ENCODE results near the gene RNF208. TPM values are rescaled to one million over a fixed set of nuclear protein-coding genes. Genes with fewer than 3 reads are reported as not detected.

RNF208 gene
- total RNA-seq, 4 donors from 2014 or later = 1.1 to 6.5 (median 1.5) TPM

DNA sequence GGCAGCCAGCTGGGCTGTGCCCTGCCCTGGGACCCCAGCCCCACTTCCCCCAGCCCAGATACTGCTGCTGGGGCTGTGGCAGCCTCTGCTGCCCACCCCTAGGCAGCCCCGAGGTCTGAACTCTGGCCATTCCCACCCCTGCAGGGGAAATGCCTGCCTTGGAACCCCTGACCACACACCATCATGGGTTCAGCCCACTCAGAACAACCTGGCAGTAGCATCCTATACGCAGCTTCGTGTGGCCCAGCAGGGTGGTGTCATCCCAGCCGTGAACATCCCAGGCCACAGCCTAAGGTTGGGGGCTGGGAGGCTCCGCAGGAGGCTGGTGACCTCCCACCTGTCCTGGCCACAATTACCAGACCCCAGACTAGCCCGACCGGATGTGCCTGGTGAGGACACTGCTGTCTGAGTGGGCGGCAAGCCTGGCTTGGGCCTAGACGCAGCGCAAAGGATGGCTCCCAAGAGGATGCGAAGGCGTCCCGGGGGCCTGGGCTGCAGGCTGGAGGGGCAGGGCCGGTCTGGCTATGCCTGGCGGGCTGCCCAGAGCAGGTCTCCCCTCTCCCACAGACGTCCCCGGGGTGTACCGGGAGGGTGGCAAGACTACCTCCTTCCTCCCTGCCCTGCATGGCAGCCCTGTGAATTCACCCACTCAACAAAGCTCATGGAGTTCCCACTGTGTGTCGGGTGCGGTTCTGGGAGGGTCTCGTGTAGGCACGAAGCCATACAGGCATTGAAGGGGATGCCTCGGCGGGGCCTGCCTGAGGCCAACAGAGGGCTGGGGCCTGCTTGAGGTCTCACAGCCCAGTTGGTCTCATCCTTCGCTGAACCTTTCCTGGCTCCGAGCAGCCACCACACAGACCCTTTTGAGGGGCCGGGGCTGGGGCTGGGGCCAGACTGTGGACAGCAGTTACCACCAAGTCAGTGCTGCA, 7.2 kb upstream of the RNF208 start:
- Histone ChIP-seq H3K27me3 (peaks cover 28 to 49% (median 31%) of the 10 kb centered on the region in 3 donors), H3K4me3 (no peak overlapping the region), H3K27ac (no peak overlapping the region), H3K4me1 (peaks cover 3% of the 10 kb centered on the region in 2 donors), H3K36me3 (no peaks in the 10 kb centered on the region), H3K9me3 (no peaks in the 10 kb centered on the region)
- DNase-seq (no peak), ATAC-seq (no peak)
- TF ChIP-seq POLR2A (IDR thresholded peaks at IDR 0.05) = no peak
- TF ChIP-seq, protein P1, sequence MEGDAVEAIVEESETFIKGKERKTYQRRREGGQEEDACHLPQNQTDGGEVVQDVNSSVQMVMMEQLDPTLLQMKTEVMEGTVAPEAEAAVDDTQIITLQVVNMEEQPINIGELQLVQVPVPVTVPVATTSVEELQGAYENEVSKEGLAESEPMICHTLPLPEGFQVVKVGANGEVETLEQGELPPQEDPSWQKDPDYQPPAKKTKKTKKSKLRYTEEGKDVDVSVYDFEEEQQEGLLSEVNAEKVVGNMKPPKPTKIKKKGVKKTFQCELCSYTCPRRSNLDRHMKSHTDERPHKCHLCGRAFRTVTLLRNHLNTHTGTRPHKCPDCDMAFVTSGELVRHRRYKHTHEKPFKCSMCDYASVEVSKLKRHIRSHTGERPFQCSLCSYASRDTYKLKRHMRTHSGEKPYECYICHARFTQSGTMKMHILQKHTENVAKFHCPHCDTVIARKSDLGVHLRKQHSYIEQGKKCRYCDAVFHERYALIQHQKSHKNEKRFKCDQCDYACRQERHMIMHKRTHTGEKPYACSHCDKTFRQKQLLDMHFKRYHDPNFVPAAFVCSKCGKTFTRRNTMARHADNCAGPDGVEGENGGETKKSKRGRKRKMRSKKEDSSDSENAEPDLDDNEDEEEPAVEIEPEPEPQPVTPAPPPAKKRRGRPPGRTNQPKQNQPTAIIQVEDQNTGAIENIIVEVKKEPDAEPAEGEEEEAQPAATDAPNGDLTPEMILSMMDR (IDR thresholded peaks at IDR 0.05 in 4 of 5, conservative IDR thresholded peaks at IDR 0.05 in 1 of 5) = no peak
- intact Hi-C loops (cut with DNase I; ENCODE audit: low total_unique reads) = no loop called here
- in situ Hi-C loops (cut with MboI; ENCODE audit: low sequenced_read_pairs in 4 of 4) = loop anchor here in 1 of 4 donors (10.0 kb wide), 1 partner anchor 104 kb away; no protein-coding TSS in a partner anchor

DNA sequence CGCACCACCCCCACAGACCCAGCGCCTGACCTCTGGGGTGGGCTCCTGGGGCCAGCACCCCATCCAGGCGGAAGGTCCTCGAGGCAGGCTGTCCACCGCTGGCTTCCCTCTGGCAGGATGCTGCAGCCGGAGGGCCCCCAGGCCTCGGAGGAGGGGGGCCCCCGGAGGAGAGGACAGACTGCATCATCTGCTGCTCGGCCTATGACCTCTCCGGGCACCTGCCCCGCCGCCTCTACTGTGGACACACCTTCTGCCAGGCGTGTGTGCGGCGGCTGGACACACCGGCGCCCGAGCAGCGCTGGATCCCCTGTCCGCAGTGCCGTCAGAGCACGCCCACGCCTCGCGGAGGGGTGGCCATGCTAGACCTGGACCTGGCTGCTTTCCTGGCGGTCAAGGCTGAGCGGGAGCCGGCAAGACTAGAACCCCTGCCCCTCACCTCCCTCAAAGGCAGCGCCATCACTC, 6.5 kb upstream of the RNF208 start:
- no peak overlapping the region for H3K4me3 ChIP-seq
- no peak for DNase-seq
- H3K27ac ChIP-seq = no peak overlapping the region
- H3K4me1 ChIP-seq = peaks cover 7 to 8% of the 10 kb centered on the region in 2 donors
- peaks cover 28 to 42% (median 31%) of the 10 kb centered on the region in 3 donors for H3K27me3 ChIP-seq
- H3K36me3 ChIP-seq = no peaks in the 10 kb centered on the region
- no peaks in the 10 kb centered on the region for H3K9me3 ChIP-seq
- in situ Hi-C loops (cut with MboI; ENCODE audit: low sequenced_read_pairs in 4 of 4) = loop anchor here in 1 of 4 donors (10.0 kb wide), 1 partner anchor 104 kb away; no protein-coding TSS in a partner anchor
- intact Hi-C loops (cut with DNase I; ENCODE audit: low total_unique reads) = no loop called here
- ATAC-seq = no peak
- no peak for TF ChIP-seq POLR2A (IDR thresholded peaks at IDR 0.05)
- TF ChIP-seq, protein P1 (IDR thresholded peaks at IDR 0.05 in 4 of 5, conservative IDR thresholded peaks at IDR 0.05 in 1 of 5) = no peak

DNA sequence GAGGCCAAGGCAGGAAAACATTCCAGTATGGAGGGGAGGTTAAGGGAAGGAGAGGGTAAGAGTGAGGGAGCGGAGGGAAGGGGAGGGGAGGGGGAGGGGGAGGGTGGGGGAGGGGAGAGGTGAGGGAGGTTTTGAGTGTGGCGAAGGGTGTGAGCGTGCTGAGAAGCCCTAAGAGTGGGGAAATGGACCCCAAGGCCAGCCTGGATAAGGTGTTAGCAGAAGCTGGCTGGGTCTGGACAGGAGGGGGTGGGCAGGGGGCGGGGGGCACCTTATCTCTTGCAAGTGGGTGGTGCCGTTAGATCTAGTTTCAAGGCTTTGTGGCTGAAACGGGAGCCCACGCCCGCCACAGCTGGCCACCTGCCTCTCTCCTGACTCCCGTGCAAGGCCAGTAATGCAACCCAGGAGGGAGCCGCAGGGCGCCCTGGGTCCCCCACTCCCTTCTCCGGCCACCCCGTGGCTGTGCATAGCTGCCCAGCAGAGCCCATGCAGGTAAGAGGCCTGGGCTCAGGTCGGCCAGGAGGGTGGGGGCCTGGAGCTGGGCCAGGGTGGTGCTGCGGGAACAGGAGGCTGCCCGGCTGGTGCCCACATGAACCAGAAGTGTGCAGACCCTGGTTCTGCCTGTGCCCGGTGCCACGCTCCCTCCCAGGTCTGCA, 5.9 kb upstream of the RNF208 start:
- ATAC-seq (no peak), DNase-seq (no peak)
- H3K27me3 ChIP-seq = peaks cover 28 to 37% (median 31%) of the 10 kb centered on the region in 3 donors
- in situ Hi-C loops (cut with MboI; ENCODE audit: low sequenced_read_pairs in 4 of 4) = loop anchor here in 1 of 4 donors (10.0 kb wide), 1 partner anchor 103 kb away; no protein-coding TSS in a partner anchor
- H3K9me3 ChIP-seq = no peaks in the 10 kb centered on the region
- H3K4me1 ChIP-seq = peaks cover 7 to 8% of the 10 kb centered on the region in 2 donors
- intact Hi-C loops (cut with DNase I; ENCODE audit: low total_unique reads) = loop anchor here (2.0 kb wide), 1 partner anchor 109 kb away; no protein-coding TSS in a partner anchor
- no peak overlapping the region for H3K4me3 ChIP-seq
- no peaks in the 10 kb centered on the region for H3K36me3 ChIP-seq
- no peak for TF ChIP-seq POLR2A (IDR thresholded peaks at IDR 0.05)
- TF ChIP-seq, protein P1 (IDR thresholded peaks at IDR 0.05 in 4 of 5, conservative IDR thresholded peaks at IDR 0.05 in 1 of 5) = no peak
- H3K27ac ChIP-seq = no peak overlapping the region

DNA sequence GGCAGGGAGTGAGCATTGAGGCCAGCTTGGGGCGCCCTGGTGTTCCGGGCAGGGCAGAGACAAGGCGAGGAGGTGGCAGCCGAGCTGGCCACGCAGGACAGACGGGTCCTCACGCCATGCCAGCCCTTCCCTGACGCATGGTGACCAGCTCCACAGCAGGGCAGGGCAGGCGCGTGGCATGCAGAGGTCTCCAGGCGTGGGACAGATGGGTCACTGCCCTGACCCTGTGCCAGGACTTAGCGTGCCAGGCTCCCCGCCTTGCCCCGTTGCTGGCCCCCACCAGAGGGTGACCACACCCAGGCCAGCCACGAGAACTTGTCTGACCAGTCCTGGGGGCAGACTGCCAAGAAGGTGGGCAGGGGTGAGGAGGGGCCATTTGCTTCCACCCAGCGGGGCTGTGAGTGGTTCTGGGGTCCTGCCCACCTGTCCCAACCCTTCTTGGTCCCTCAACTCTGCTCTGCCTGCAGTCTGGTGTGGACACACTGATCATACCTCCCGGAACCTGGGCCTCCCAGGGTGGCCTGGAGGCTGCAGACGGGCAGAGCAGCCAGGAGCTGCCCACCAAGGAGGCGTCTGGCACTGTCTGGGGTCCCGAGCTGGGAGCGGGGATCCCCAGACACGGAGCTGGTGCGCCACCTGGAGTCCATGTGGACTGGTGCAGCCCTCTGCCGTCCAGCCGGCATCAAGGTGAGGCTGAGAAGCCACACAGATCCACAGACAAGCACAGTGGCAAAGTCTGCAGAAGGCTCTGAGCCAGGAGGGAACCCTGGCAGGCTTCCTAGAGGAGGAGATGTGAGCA, 5.2 kb upstream of the RNF208 start, which contains the start of gene RNF224:
TSS of gene RNF224 (plus strand) at position 449 of the 799 bp plus-strand sequence. CDS start 834 bp downstream, outside the sequence.
- H3K27me3 ChIP-seq = peaks cover 28 to 36% (median 31%) of the 10 kb centered on the region in 3 donors
- H3K36me3 ChIP-seq = no peaks in the 10 kb centered on the region
- H3K9me3 ChIP-seq = no peaks in the 10 kb centered on the region
- TF ChIP-seq, protein P1 (IDR thresholded peaks at IDR 0.05 in 4 of 5, conservative IDR thresholded peaks at IDR 0.05 in 1 of 5) = peak; percentile 77 to 92 (median 85)
- TF ChIP-seq POLR2A (IDR thresholded peaks at IDR 0.05) = no peak
- peak; percentile 33 to 59 for DNase-seq
- no peak within 1 kb of the TSS for H3K4me3 ChIP-seq
- no peak within 1 kb of the TSS for H3K27ac ChIP-seq
- ATAC-seq = no peak
- in situ Hi-C loops (cut with MboI; ENCODE audit: low sequenced_read_pairs in 4 of 4) = loop anchor here in 1 of 4 donors (10.0 kb wide), 1 partner anchor 102 kb away; no protein-coding TSS in a partner anchor
- peaks cover 8 to 14% of the 10 kb centered on the region in 2 donors for H3K4me1 ChIP-seq
- intact Hi-C loops (cut with DNase I; ENCODE audit: low total_unique reads) = loop anchor here (2.0 kb wide), 1 partner anchor 108 kb away; no protein-coding TSS in a partner anchor

All from gastrocnemius medialis (tissue), 4 donors.